Smooth muscle cell (in vitro differentiated cells): ENCODE measurements around the gene IL17F. TPM values are rescaled to one million over a fixed set of nuclear protein-coding genes. Genes with fewer than 3 reads are reported as not detected.

Experiments
- DNase-seq: peaks from one replicate; lab custom pipeline; 2025; ENCODE audit not compliant: unreplicated experiment; lab: John Stamatoyannopoulos, UW
- H2AFZ ChIP-seq: fragments of 200-600 bp; sonication (generic); 2 replicates; pipeline ENCODE4 v1.6.0; 2016; ENCODE audit warnings: antibody characterized with exemption, low read depth, mild to moderate bottlenecking
- H3F3A ChIP-seq: fragments of 200-600 bp; sonication (generic); 2 replicates; pipeline ENCODE4 v1.6.0; 2017; ENCODE audit warnings: antibody characterized with exemption, low read depth
- H3K27ac ChIP-seq: fragments of 200-600 bp; sonication (generic); 2 replicates; pipeline ENCODE4 v1.5.1; 2016; ENCODE audit warnings: low read depth, mild to moderate bottlenecking
- H3K27me3 ChIP-seq: fragments of 200-600 bp; sonication (generic); 2 replicates; pipeline ENCODE4 v1.6.1; 2016; ENCODE audit warnings: low read depth, mild to moderate bottlenecking
- H3K36me3 ChIP-seq: fragments of 200-600 bp; sonication (generic); 2 replicates; pipeline ENCODE4 v1.5.1; 2016; ENCODE audit warnings: low read depth
- H3K4me1 ChIP-seq: fragments of 200-600 bp; sonication (generic); 2 replicates; pipeline ENCODE4 v1.5.1; 2016; ENCODE audit warnings: low read depth
- H3K4me2 ChIP-seq: fragments of 200-600 bp; sonication (generic); 2 replicates; pipeline ENCODE4 v1.6.0; 2016; ENCODE audit warnings: mild to moderate bottlenecking
- H3K4me3 ChIP-seq: fragments of 200-600 bp; sonication (generic); 2 replicates; pipeline ENCODE4 v1.5.1; 2016; ENCODE audit warnings: mild to moderate bottlenecking
- H3K79me2 ChIP-seq: fragments of 200-600 bp; sonication (generic); 2 replicates; pipeline ENCODE4 v1.6.0; 2016; ENCODE audit warnings: low read depth, mild to moderate bottlenecking
- H3K9ac ChIP-seq: fragments of 200-600 bp; sonication (generic); 2 replicates; pipeline ENCODE4 v1.6.0; 2016; ENCODE audit warnings: low read depth
- H3K9me3 ChIP-seq: fragments of 200-600 bp; sonication (generic); replicated peaks from 2 replicates; pipeline ENCODE4 v1.5.1; 2016; ENCODE audit warnings: low read depth
- H4K20me1 ChIP-seq: fragments of 200-600 bp; sonication (generic); 2 replicates; pipeline ENCODE4 v1.6.0; 2016; ENCODE audit warnings: low read depth
- CTCF ChIP-seq: fragments of 200-600 bp; sonication (generic); IDR thresholded peaks from 2 replicates; pipeline ENCODE4 v1.5.1; 2017; ENCODE audit warnings: borderline replicate concordance, mild to moderate bottlenecking, antibody characterized with exemption; ENCODE audit not compliant: insufficient read depth, poor library complexity, severe bottlenecking
- WGBS: methylation state at CpG from one replicate; pipeline ENCODE4 v1.1.7; 2016; ENCODE audit warnings: low lambda C conversion rate; 5-methylcytosine and 5-hydroxymethylcytosine counted together
- polyA plus RNA-seq: library from polyadenylated mRNA; unstranded; fragments of >200 nt; fragmentation: Nextera tagmentation; extraction: Ambion mirVana; gene quantifications from 2 replicates; pipeline ENCODE4 v1.2.1, GENCODE V29; 2016
- total RNA-seq: library from RNA; depleted of rRNA; stranded (reverse); fragments of >200 nt; gene quantifications from 2 replicates; pipeline ENCODE4 v1.2.3, GENCODE V29; 2014

IL17F gene
- total RNA-seq (not detected in 2 replicates), polyA plus RNA-seq (not detected in 2 replicates)

- no peaks in the 10 kb centered on the region for H3K79me2 ChIP-seq
- no peaks in the 10 kb centered on the region for H4K20me1 ChIP-seq
- H3K4me2 ChIP-seq = no peak within 1 kb of the TSS
- H3F3A ChIP-seq = no peaks in the 10 kb centered on the region
- no peak within 1 kb of the TSS for H3K4me3 ChIP-seq
- no peak within 1 kb of the TSS for H3K27ac ChIP-seq
- H3K9ac ChIP-seq = no peak within 1 kb of the TSS
- 88% methylated on average over 5 of the region's 5 CpGs for WGBS
- peaks cover 8% of the 10 kb centered on the region for H3K27me3 ChIP-seq
- H3K36me3 ChIP-seq = no peaks in the 10 kb centered on the region
- no peak for DNase-seq
- H3K9me3 ChIP-seq = no peaks in the 10 kb centered on the region
- H2AFZ ChIP-seq = no peak within 1 kb of the TSS
- no peak for TF ChIP-seq CTCF
- no peaks in the 10 kb centered on the region for H3K4me1 ChIP-seq
Measured at GRCh38 chr6:52244400-52244799, at the start of gene IL17F. IL17F (minus strand) TSS chr6:52244500; CDS start chr6:52244429, 71 bp downstream.

GRCh38 chr6:52293067-52293466 is 48.8 kb upstream of the IL17F start:
- DNase-seq = no peak
- Histone ChIP-seq H3F3A (no peaks in the 10 kb centered on the region), H3K4me2 (no peak overlapping the region), H3K9ac (no peak overlapping the region), H3K9me3 (no peaks in the 10 kb centered on the region), H3K27me3 (no peaks in the 10 kb centered on the region), H4K20me1 (no peaks in the 10 kb centered on the region), H3K36me3 (no peaks in the 10 kb centered on the region), H2AFZ (no peak overlapping the region), H3K79me2 (no peaks in the 10 kb centered on the region), H3K4me1 (no peaks in the 10 kb centered on the region), H3K27ac (no peak overlapping the region), H3K4me3 (no peak overlapping the region)
- TF ChIP-seq CTCF = no peak

GRCh38 chr6:52288841-52289240 is 44.5 kb upstream of the IL17F start:
- H3K9ac ChIP-seq = no peak overlapping the region
- no peaks in the 10 kb centered on the region for H3F3A ChIP-seq
- H3K27ac ChIP-seq = no peak overlapping the region
- no peaks in the 10 kb centered on the region for H3K27me3 ChIP-seq
- H3K4me1 ChIP-seq = peaks cover 17% of the 10 kb centered on the region
- H2AFZ ChIP-seq = no peak overlapping the region
- H4K20me1 ChIP-seq = no peaks in the 10 kb centered on the region
- no peak for DNase-seq
- no peak overlapping the region for H3K4me2 ChIP-seq
- 89% methylated on average over 2 of the region's 2 CpGs for WGBS
- H3K4me3 ChIP-seq = no peak overlapping the region
- H3K9me3 ChIP-seq = no peaks in the 10 kb centered on the region
- peaks cover 4% of the 10 kb centered on the region for H3K79me2 ChIP-seq
- no peak for TF ChIP-seq CTCF
- H3K36me3 ChIP-seq = no peaks in the 10 kb centered on the region

GRCh38 chr6:52288216-52288615 is 43.9 kb upstream of the IL17F start:
- Histone ChIP-seq H3K4me2 (no peak overlapping the region), H4K20me1 (no peaks in the 10 kb centered on the region), H3F3A (no peaks in the 10 kb centered on the region), H3K4me1 (peaks cover 23% of the 10 kb centered on the region), H3K9ac (no peak overlapping the region), H3K27ac (no peak overlapping the region), H3K4me3 (no peak overlapping the region), H3K27me3 (no peaks in the 10 kb centered on the region), H2AFZ (no peak overlapping the region), H3K79me2 (peaks cover 11% of the 10 kb centered on the region), H3K9me3 (no peaks in the 10 kb centered on the region), H3K36me3 (no peaks in the 10 kb centered on the region)
- TF ChIP-seq CTCF = no peak
- DNase-seq = no peak
- WGBS = 94% methylated on average over 7 of the region's 7 CpGs
